PC-9 (cell line): ENCODE measurements around the gene PPP2R5E. TPM values are rescaled to one million over a fixed set of nuclear protein-coding genes. Genes with fewer than 3 reads are reported as not detected.

ENCODE experiments used
- BruUV-seq: library from RNA; stranded (reverse); fragments of 400-500 nt; replicated peaks from 2 replicates; lab custom pipeline; 2021; lab: Mats Ljungman, UMichigan
- CTCF ChIA-PET: fragments of 300-600 bp; sonication (Branson Sonifier 250); formaldehyde crosslinking; loops from one replicate; lab custom pipeline; 2022; ENCODE audit warnings: antibody characterized with exemption; lab: Charles Lee
- POLR2A ChIA-PET: fragments of 300-600 bp; sonication (Branson Sonifier 250); formaldehyde crosslinking; loops from one replicate; lab custom pipeline; 2022; ENCODE audit warnings: antibody characterized with exemption; ENCODE audit not compliant: unreplicated experiment; lab: Charles Lee
- DNase-seq, 2 experiments: peaks; one replicate each; pipeline versions ENCODE4 v3.0.0 to v3.0.0-alpha.2; 2015 to 2022; ENCODE audit warnings: mixed read lengths in 1 of 2
- H2AFZ ChIP-seq: fragments of 200-600 bp; sonication (generic); 2 replicates; pipeline ENCODE4 v1.8.1; 2017; ENCODE audit warnings: antibody characterized with exemption
- H3F3A ChIP-seq: fragments of 200-600 bp; sonication (generic); 2 replicates; pipeline ENCODE4 v1.8.1; 2017; ENCODE audit warnings: antibody characterized with exemption, mild to moderate bottlenecking, low read depth; ENCODE audit not compliant: insufficient read depth
- H3K27ac ChIP-seq: fragments of 200-600 bp; sonication (generic); 2 replicates; pipeline ENCODE4 v1.6.1; 2016; ENCODE audit warnings: mixed run types
- H3K27me3 ChIP-seq: fragments of 200-600 bp; sonication (generic); 2 replicates; pipeline ENCODE4 v1.6.1; 2016; ENCODE audit warnings: low read depth, mixed run types; ENCODE audit not compliant: insufficient read depth
- H3K36me3 ChIP-seq: fragments of 200-600 bp; sonication (generic); 2 replicates; pipeline ENCODE4 v1.6.1; 2016; ENCODE audit warnings: low read depth, mixed run types
- H3K4me1 ChIP-seq: fragments of 200-600 bp; sonication (generic); replicated peaks from 2 replicates; pipeline ENCODE4 v1.6.1; 2016; ENCODE audit warnings: mixed run types; ENCODE audit not compliant: insufficient read depth
- H3K4me2 ChIP-seq: fragments of 200-600 bp; sonication (generic); 2 replicates; pipeline ENCODE4 v1.6.1; 2017; ENCODE audit warnings: mixed run types
- H3K4me3 ChIP-seq: fragments of 200-600 bp; sonication (generic); 2 replicates; pipeline ENCODE4 v1.6.1; 2016; ENCODE audit warnings: mixed run types
- H3K79me2 ChIP-seq: fragments of 200-600 bp; sonication (generic); 2 replicates; pipeline ENCODE4 v1.6.1; 2017; ENCODE audit warnings: low read depth, mixed run types
- H3K9me2 ChIP-seq: fragments of 200-600 bp; sonication (generic); 2 replicates; pipeline ENCODE4 v1.8.1; 2017; ENCODE audit warnings: mild to moderate bottlenecking; ENCODE audit not compliant: insufficient read depth
- H3K9me3 ChIP-seq: fragments of 200-600 bp; sonication (generic); 2 replicates; pipeline ENCODE4 v1.8.1; 2016; ENCODE audit warnings: low read depth; ENCODE audit not compliant: insufficient read depth
- H4K20me1 ChIP-seq: fragments of 200-600 bp; sonication (generic); 2 replicates; pipeline ENCODE4 v1.8.1; 2017; ENCODE audit not compliant: insufficient read depth
- CTCF ChIP-seq: fragments of 200-600 bp; sonication (generic); conservative IDR thresholded peaks from 2 replicates; pipeline ENCODE4 v1.6.1; 2017; ENCODE audit warnings: mixed run types, antibody characterized with exemption, mild to moderate bottlenecking, moderate library complexity
- EZH2 ChIP-seq: fragments of 200-600 bp; sonication (generic); IDR thresholded peaks from 2 replicates; pipeline ENCODE4 v1.8.0; 2017; ENCODE audit warnings: antibody characterized with exemption, low read depth
- intact Hi-C: fragments of 100-400 bp; cut with micrococcal nuclease; formaldehyde crosslinking; loops from one replicate; pipeline ENCODE4 v1.10.0; 2022; ENCODE audit not compliant: unreplicated experiment
- total RNA-seq: library from RNA; stranded (reverse); gene quantifications from 2 replicates; pipeline ENCODE4 v1.2.3, GENCODE V29; 2021

PPP2R5E gene
- total RNA-seq, 1 experiment from 2014 or later, result 66.4 TPM

DNA sequence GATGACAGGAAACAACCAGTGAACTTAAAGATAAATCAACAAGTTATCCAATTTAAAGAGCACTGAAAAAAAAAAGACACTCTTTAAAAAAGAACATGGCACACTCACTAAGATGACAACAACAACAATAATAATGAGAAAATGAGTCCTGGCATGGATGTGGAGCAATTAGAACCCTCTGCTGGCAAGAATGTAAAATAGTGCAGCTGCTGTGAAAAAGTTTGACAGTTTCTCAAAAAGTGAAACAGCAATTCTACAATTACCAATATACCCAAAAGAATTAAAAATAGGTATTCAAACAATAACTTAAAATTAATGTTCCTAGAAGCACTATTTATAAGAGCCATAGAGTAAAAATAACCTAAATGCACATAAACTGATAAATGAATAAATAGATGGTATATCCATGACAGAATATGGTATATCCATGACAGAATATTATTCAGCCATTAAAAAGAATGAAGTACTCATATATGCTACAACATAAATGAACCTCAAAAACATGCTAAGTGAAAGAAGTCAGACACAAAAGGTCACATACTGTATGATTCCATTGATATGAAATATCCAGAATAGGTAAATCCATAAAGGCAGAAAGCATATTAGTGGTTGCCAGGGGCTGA lies 175.3 kb downstream of the PPP2R5E start:
- no peaks in the 10 kb centered on the region for H3K9me2 ChIP-seq
- H3K9me3 ChIP-seq, result no peaks in the 10 kb centered on the region
- no peak overlapping the region for H3K4me3 ChIP-seq
- no peaks in the 10 kb centered on the region for H3K36me3 ChIP-seq
- no peaks in the 10 kb centered on the region for H3K4me1 ChIP-seq
- no peak for DNase-seq
- H3K4me2 ChIP-seq, result no peak overlapping the region
- intact Hi-C loops, result loop anchor here (5.0 kb wide), 1 partner anchor 1206 kb away; no protein-coding TSS in a partner anchor
- BruUV-seq, result no TSS peak
- no peaks in the 10 kb centered on the region for H3F3A ChIP-seq
- no peaks in the 10 kb centered on the region for H3K79me2 ChIP-seq
- H3K27ac ChIP-seq, result no peak overlapping the region
- TF ChIP-seq EZH2 (no peak), CTCF (no peak)
- CTCF ChIA-PET, result no interaction called here
- POLR2A ChIA-PET, result no interaction called here
- H2AFZ ChIP-seq, result no peak overlapping the region
- no peaks in the 10 kb centered on the region for H4K20me1 ChIP-seq
- H3K27me3 ChIP-seq, result no peaks in the 10 kb centered on the region

GRCh38 chr14:63362389-63362819 lies 180.8 kb downstream of the PPP2R5E start:
- H3K9me2 ChIP-seq, result no peaks in the 10 kb centered on the region
- no peaks in the 10 kb centered on the region for H3K4me1 ChIP-seq
- no peak overlapping the region for H3K4me3 ChIP-seq
- TF ChIP-seq CTCF, result no peak
- no peak for TF ChIP-seq EZH2
- ChIA-PET CTCF (no interaction called here), POLR2A (no interaction called here)
- H3K36me3 ChIP-seq, result no peaks in the 10 kb centered on the region
- no peak for DNase-seq
- H3K79me2 ChIP-seq, result no peaks in the 10 kb centered on the region
- no peak overlapping the region for H3K27ac ChIP-seq
- no peaks in the 10 kb centered on the region for H3K27me3 ChIP-seq
- intact Hi-C loops, result no loop called here
- no peaks in the 10 kb centered on the region for H4K20me1 ChIP-seq
- H3K4me2 ChIP-seq, result no peak overlapping the region
- no TSS peak for BruUV-seq
- H2AFZ ChIP-seq, result no peak overlapping the region
- H3K9me3 ChIP-seq, result no peaks in the 10 kb centered on the region
- no peaks in the 10 kb centered on the region for H3F3A ChIP-seq

- no peak overlapping the region for H3K4me3 ChIP-seq
- no peaks in the 10 kb centered on the region for H4K20me1 ChIP-seq
- no peaks in the 10 kb centered on the region for H3F3A ChIP-seq
- CTCF ChIA-PET, result no interaction called here
- H3K4me2 ChIP-seq, result no peak overlapping the region
- H3K27me3 ChIP-seq, result no peaks in the 10 kb centered on the region
- no peaks in the 10 kb centered on the region for H3K36me3 ChIP-seq
- no peaks in the 10 kb centered on the region for H3K9me2 ChIP-seq
- POLR2A ChIA-PET, result no interaction called here
- no peak overlapping the region for H3K27ac ChIP-seq
- H3K79me2 ChIP-seq, result no peaks in the 10 kb centered on the region
- no peak for DNase-seq
- H2AFZ ChIP-seq, result no peak overlapping the region
- no peaks in the 10 kb centered on the region for H3K4me1 ChIP-seq
- H3K9me3 ChIP-seq, result no peaks in the 10 kb centered on the region
- intact Hi-C loops, result no loop called here
- BruUV-seq, result no TSS peak
- TF ChIP-seq CTCF, result no peak
- no peak for TF ChIP-seq EZH2
Measured at GRCh38 chr14:63361790-63362189, 181.4 kb downstream of the PPP2R5E start.
